Astrocyte of the spinal cord (primary cell): ENCODE results near the gene NXPE1.

Source experiments
- DNase-seq: peaks from one replicate; pipeline ENCODE4 v3.0.0; 2011; ENCODE audit warnings: low read depth, low spot score
- H3K4me3 ChIP-seq: 2 replicates; pipeline ENCODE4 v1.5.1; 2011; ENCODE audit warnings: low read depth, mild to moderate bottlenecking, low read length, moderate library complexity
- CTCF ChIP-seq: IDR thresholded peaks from 2 replicates; pipeline ENCODE4 v1.5.1; 2012; ENCODE audit warnings: low read depth, mild to moderate bottlenecking, low read length, inconsistent platforms
- in situ Hi-C: cut with HindIII; loops from 2 replicates; pipeline ENCODE4 v1.10.0; 2017; ENCODE audit warnings: low sequenced_read_pairs

NXPE1 gene

GRCh38 chr11:114511538-114511937, 48.1 kb downstream of the NXPE1 start:
- in situ Hi-C loops = no loop called here
- no peak for TF ChIP-seq CTCF

GRCh38 chr11:114511079-114511478, 48.6 kb downstream of the NXPE1 start:
- in situ Hi-C loops = no loop called here
- no peak for TF ChIP-seq CTCF
- no peak overlapping the region for H3K4me3 ChIP-seq
- DNase-seq = no peak

More at GRCh38 chr11:114511538-114511937, 48.1 kb downstream of the NXPE1 start:
- no peak overlapping the region for H3K4me3 ChIP-seq
- no peak for DNase-seq

GRCh38 chr11:114501901-114502300, 57.8 kb downstream of the NXPE1 start:
- in situ Hi-C loops = no loop called here
- H3K4me3 ChIP-seq = no peak overlapping the region
- no peak for DNase-seq
- TF ChIP-seq CTCF = no peak

- DNase-seq = no peak
- TF ChIP-seq CTCF = no peak
- in situ Hi-C loops = no loop called here
- H3K4me3 ChIP-seq = no peak overlapping the region
Observed at GRCh38 chr11:114499756-114500155, 59.9 kb downstream of the NXPE1 start.

- in situ Hi-C loops = no loop called here
- no peak for TF ChIP-seq CTCF
- DNase-seq = no peak
- H3K4me3 ChIP-seq = no peak overlapping the region
Observed at GRCh38 chr11:114496915-114497314, 62.8 kb downstream of the NXPE1 start.

GRCh38 chr11:114483929-114484328, 75.8 kb downstream of the NXPE1 start:
- no peak for DNase-seq
- no peak overlapping the region for H3K4me3 ChIP-seq
- in situ Hi-C loops = no loop called here
- TF ChIP-seq CTCF = no peak

GRCh38 chr11:114482114-114482513, 77.6 kb downstream of the NXPE1 start:
- TF ChIP-seq CTCF = no peak
- no peak overlapping the region for H3K4me3 ChIP-seq
- in situ Hi-C loops = no loop called here
- no peak for DNase-seq
